ENCODE data around the gene SERINC2. TPM values are rescaled to one million over a fixed set of nuclear protein-coding genes. Genes with fewer than 3 reads are reported as not detected.

Gene SERINC2
- polyA plus RNA-seq, 1 donor (not counting 4 experiments of a cell fraction or from before 2014, with no cell fraction given), result 171 TPM

GRCh38 chr1:31422505-31423319, 9.7 kb downstream of the SERINC2 start:
- peaks cover 46 to 58% of the 10 kb centered on the region in 2 experiments for H3K36me3 ChIP-seq (ENCODE audit: control insufficient read depth in 2 of 2, extremely low read depth in 1 of 2, insufficient read depth in 2 of 2, low read length in 2 of 2)
- FAIRE-seq, result peak; percentile 99

GRCh38 chr1:31423418-31423947, 10.5 kb downstream of the SERINC2 start:
- peak overlapping the region; percentile 80 for H3K27ac ChIP-seq (ENCODE audit: control insufficient read depth, insufficient read depth, low read length)
- H3K4me2 ChIP-seq (ENCODE audit: control insufficient read depth, extremely low read depth, insufficient read depth, low read depth, low read length), result no peak overlapping the region
- no peak overlapping the region for H2AFZ ChIP-seq (ENCODE audit: control insufficient read depth, low read length)
- peaks cover 76% of the 10 kb centered on the region for H3K79me2 ChIP-seq (ENCODE audit: control insufficient read depth, insufficient read depth, low read length)
- no peak overlapping the region for H3K4me3 ChIP-seq (ENCODE audit: control insufficient read depth in 2 of 3, extremely low read depth in 1 of 3, insufficient read depth in 2 of 3, low read depth in 1 of 3, low read length in 3 of 3)
- FAIRE-seq (no peak), DNase-seq (ENCODE audit: low read depth, low spot score) (no peak)
- no peak for TF ChIP-seq EZH2 (IDR thresholded peaks at IDR 0.05; ENCODE audit: low read length)
- H3K27me3 ChIP-seq (ENCODE audit: control insufficient read depth, extremely low read depth, insufficient read depth, low read length), result no peaks in the 10 kb centered on the region
- H3K9me1 ChIP-seq (ENCODE audit: control insufficient read depth, extremely low read depth, insufficient read depth, low read length), result no peaks in the 10 kb centered on the region
- peak overlapping the region; percentile 11 for H3K9ac ChIP-seq (ENCODE audit: control insufficient read depth, extremely low read depth, insufficient read depth, low read length)
- dilution Hi-C loops (cut with MboI; ENCODE audit: extremely low pct_ligation_motif_present, low sequenced_read_pairs), result no loop called here
- no peaks in the 10 kb centered on the region for H3K9me3 ChIP-seq (ENCODE audit: control insufficient read depth, low read depth, low read length)
- H3K36me3 ChIP-seq (ENCODE audit: control insufficient read depth in 2 of 2, extremely low read depth in 1 of 2, insufficient read depth in 2 of 2, low read length in 2 of 2), result peaks cover 49 to 63% of the 10 kb centered on the region in 2 experiments
- peaks cover 4% of the 10 kb centered on the region for H4K20me1 ChIP-seq (ENCODE audit: control insufficient read depth, extremely low read depth, insufficient read depth, low read length)
- H3K4me1 ChIP-seq (ENCODE audit: control insufficient read depth, extremely low read depth, insufficient read depth, low read length), result peaks cover 60% of the 10 kb centered on the region

More at GRCh38 chr1:31422505-31423319, 9.7 kb downstream of the SERINC2 start:
- no peaks in the 10 kb centered on the region for H3K9me3 ChIP-seq (ENCODE audit: control insufficient read depth, low read depth, low read length)
- no peak overlapping the region for H3K4me3 ChIP-seq (ENCODE audit: control insufficient read depth in 2 of 3, extremely low read depth in 1 of 3, insufficient read depth in 2 of 3, low read depth in 1 of 3, low read length in 3 of 3)
- H3K27ac ChIP-seq (ENCODE audit: control insufficient read depth, insufficient read depth, low read length), result peak overlapping the region; percentile 80
- no peaks in the 10 kb centered on the region for H3K27me3 ChIP-seq (ENCODE audit: control insufficient read depth, extremely low read depth, insufficient read depth, low read length)
- DNase-seq (ENCODE audit: low read depth, low spot score), result peak; percentile 83
- H3K79me2 ChIP-seq (ENCODE audit: control insufficient read depth, insufficient read depth, low read length), result peaks cover 80% of the 10 kb centered on the region
- peak overlapping the region; percentile 63 for H3K9ac ChIP-seq (ENCODE audit: control insufficient read depth, extremely low read depth, insufficient read depth, low read length)
- no peaks in the 10 kb centered on the region for H3K9me1 ChIP-seq (ENCODE audit: control insufficient read depth, extremely low read depth, insufficient read depth, low read length)
- no peak for TF ChIP-seq EZH2 (IDR thresholded peaks at IDR 0.05; ENCODE audit: low read length)
- TF ChIP-seq CTCF (optimal IDR thresholded peaks at IDR 0.05 in 1 of 3, IDR thresholded peaks at IDR 0.05 in 1 of 3, conservative IDR thresholded peaks at IDR 0.05 in 1 of 3; ENCODE audit: extremely low read depth in 1 of 3, insufficient read depth in 2 of 3, low read length in 3 of 3), result peak; percentile 96 to 99 (median 98)
- peaks cover 67% of the 10 kb centered on the region for H3K4me1 ChIP-seq (ENCODE audit: control insufficient read depth, extremely low read depth, insufficient read depth, low read length)
- dilution Hi-C loops (cut with MboI; ENCODE audit: extremely low pct_ligation_motif_present, low sequenced_read_pairs), result no loop called here
- peaks cover 3% of the 10 kb centered on the region for H4K20me1 ChIP-seq (ENCODE audit: control insufficient read depth, extremely low read depth, insufficient read depth, low read length)
- peak overlapping the region; percentile 14 for H3K4me2 ChIP-seq (ENCODE audit: control insufficient read depth, extremely low read depth, insufficient read depth, low read depth, low read length)
- H2AFZ ChIP-seq (ENCODE audit: control insufficient read depth, low read length), result no peak overlapping the region
